Measurements from ENCODE around the gene RBM15B. TPM values are rescaled to one million over a fixed set of nuclear protein-coding genes. Genes with fewer than 3 reads are reported as not detected.

Gene RBM15B
- total and polyA plus RNA-seq, 9 of the 15 experiments (the other 6 are each of a cell fraction or from before 2014, with no cell fraction given) = 1.8 to 21.0 (median 10.5) TPM

DNA sequence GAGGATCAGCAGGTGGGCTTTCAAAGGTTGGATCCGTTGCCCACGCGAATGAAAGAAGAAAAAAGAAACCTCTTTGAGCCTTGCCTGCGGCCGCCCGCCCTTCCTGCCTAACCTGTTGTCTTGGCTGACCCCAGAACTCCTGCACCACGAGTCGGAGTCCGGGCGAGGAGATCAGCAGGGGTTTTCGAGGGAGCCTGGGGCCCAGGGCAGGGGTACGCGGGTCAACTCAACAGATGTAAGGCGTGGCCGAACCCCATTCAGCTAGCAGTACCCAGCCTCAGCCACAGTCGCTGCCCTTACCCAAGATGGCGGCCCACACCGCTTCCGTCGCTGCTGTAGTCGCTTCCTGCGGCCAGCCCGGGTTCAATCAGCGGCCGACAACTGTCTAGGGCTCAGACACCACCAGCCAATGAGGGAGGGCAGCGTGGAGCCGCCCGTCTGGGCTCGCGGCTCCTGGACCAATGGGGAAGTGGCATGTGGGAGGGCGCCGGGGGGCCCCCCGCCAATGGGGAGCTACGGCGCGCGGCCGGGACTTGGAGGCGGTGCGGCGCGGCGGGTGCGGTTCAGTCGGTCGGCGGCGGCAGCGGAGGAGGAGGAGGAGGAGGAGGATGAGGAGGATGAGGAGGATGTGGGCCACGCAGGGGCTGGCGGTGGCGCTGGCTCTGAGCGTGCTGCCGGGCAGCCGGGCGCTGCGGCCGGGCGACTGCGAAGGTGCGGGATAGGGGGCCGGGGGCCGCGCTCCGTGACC is 6.2 kb upstream of the RBM15B start, which contains the start of gene MANF (continued):
- TF ChIP-seq ZNF274 (IDR thresholded peaks at IDR 0.05; ENCODE audit: borderline replicate concordance, low read depth, low read length) (no peak), HNRNPH1 (optimal IDR thresholded peaks at IDR 0.05; ENCODE audit: low read depth, low read length) (no peak), DMBX1 (CRISPR knock-in tag; IDR thresholded peaks at IDR 0.05; ENCODE audit: borderline replicate concordance) (no peak), ZNF282 (CRISPR knock-in tag; IDR thresholded peaks at IDR 0.05) (no peak), ZC3H4 (CRISPR knock-in tag; IDR thresholded peaks at IDR 0.05; ENCODE audit: borderline replicate concordance) (no peak), SMC3 (conservative IDR thresholded peaks at IDR 0.05; ENCODE audit: insufficient read depth, low read depth, low read length) (no peak), RBBP5 (IDR thresholded peaks at IDR 0.05; ENCODE audit: borderline replicate concordance, insufficient read depth, low read length, poor library complexity, severe bottlenecking) (no peak), TAF7 (tag; IDR thresholded peaks at IDR 0.05) (no peak), ERF (CRISPR knock-in tag; IDR thresholded peaks at IDR 0.05) (no peak), KDM2B (CRISPR knock-in tag; IDR thresholded peaks at IDR 0.05) (no peak), ZSCAN32 (CRISPR knock-in tag; IDR thresholded peaks at IDR 0.05) (no peak), CREB1 (IDR thresholded peaks at IDR 0.05) (peak; percentile 85), CREB1 (CRISPR knock-in tag; IDR thresholded peaks at IDR 0.05) (peak; percentile 90), NR3C1 (CRISPR knock-in tag; IDR thresholded peaks at IDR 0.05) (no peak), NR1H2 (CRISPR knock-in tag; IDR thresholded peaks at IDR 0.05) (no peak), ATF7 (IDR thresholded peaks at IDR 0.05) (peak; percentile 62; the same call in 1 of the 2 replicates), HMG20A (CRISPR knock-in tag; conservative IDR thresholded peaks at IDR 0.05) (no peak), NONO (IDR thresholded peaks at IDR 0.05; ENCODE audit: low read depth in 2 of 2, low read length in 1 of 2) (peak; percentile 52 to 54; a peak in 2 of 4 replicates), C11orf30 (IDR thresholded peaks at IDR 0.05; ENCODE audit: low read depth) (peak; percentile 81)
- TF ChIP-seq, protein P1, sequence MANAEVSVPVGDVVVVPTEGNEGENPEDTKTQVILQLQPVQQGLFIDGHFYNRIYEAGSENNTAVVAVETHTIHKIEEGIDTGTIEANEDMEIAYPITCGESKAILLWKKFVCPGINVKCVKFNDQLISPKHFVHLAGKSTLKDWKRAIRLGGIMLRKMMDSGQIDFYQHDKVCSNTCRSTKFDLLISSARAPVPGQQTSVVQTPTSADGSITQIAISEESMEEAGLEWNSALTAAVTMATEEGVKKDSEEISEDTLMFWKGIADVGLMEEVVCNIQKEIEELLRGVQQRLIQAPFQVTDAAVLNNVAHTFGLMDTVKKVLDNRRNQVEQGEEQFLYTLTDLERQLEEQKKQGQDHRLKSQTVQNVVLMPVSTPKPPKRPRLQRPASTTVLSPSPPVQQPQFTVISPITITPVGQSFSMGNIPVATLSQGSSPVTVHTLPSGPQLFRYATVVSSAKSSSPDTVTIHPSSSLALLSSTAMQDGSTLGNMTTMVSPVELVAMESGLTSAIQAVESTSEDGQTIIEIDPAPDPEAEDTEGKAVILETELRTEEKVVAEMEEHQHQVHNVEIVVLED (CRISPR knock-in tag; IDR thresholded peaks at IDR 0.05) = peak; percentile 68
- TF ChIP-seq, protein P2, sequence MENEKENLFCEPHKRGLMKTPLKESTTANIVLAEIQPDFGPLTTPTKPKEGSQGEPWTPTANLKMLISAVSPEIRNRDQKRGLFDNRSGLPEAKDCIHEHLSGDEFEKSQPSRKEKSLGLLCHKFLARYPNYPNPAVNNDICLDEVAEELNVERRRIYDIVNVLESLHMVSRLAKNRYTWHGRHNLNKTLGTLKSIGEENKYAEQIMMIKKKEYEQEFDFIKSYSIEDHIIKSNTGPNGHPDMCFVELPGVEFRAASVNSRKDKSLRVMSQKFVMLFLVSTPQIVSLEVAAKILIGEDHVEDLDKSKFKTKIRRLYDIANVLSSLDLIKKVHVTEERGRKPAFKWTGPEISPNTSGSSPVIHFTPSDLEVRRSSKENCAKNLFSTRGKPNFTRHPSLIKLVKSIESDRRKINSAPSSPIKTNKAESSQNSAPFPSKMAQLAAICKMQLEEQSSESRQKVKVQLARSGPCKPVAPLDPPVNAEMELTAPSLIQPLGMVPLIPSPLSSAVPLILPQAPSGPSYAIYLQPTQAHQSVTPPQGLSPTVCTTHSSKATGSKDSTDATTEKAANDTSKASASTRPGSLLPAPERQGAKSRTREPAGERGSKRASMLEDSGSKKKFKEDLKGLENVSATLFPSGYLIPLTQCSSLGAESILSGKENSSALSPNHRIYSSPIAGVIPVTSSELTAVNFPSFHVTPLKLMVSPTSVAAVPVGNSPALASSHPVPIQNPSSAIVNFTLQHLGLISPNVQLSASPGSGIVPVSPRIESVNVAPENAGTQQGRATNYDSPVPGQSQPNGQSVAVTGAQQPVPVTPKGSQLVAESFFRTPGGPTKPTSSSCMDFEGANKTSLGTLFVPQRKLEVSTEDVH (IDR thresholded peaks at IDR 0.05; ENCODE audit: low read depth, partially characterized antibody) = peak; percentile 53
- TF ChIP-seq, protein P3, sequence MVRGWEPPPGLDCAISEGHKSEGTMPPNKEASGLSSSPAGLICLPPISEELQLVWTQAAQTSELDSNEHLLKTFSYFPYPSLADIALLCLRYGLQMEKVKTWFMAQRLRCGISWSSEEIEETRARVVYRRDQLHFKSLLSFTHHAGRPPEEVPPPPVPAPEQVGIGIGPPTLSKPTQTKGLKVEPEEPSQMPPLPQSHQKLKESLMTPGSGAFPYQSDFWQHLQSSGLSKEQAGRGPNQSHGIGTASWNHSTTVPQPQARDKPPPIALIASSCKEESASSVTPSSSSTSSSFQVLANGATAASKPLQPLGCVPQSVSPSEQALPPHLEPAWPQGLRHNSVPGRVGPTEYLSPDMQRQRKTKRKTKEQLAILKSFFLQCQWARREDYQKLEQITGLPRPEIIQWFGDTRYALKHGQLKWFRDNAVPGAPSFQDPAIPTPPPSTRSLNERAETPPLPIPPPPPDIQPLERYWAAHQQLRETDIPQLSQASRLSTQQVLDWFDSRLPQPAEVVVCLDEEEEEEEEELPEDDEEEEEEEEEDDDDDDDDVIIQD (CRISPR knock-in tag; IDR thresholded peaks at IDR 0.05) = no peak

Measured in K562 (cell line).